Endodermal cell (in vitro differentiated cells): ENCODE results near the gene INPP5F. TPM values are rescaled to one million over a fixed set of nuclear protein-coding genes. Genes with fewer than 3 reads are reported as not detected.
A peak's percentile ranks its signal among the peaks of the same experiment; 100 is the strongest.

Experiments
- DNase-seq: peaks from one replicate; pipeline ENCODE4 v3.0.0-alpha.2; 2017
- H3K27ac ChIP-seq: 2 replicates; pipeline ENCODE4 v1.5.1; 2013; ENCODE audit warnings: mild to moderate bottlenecking, low read depth, low read length, moderate library complexity
- H3K27me3 ChIP-seq: 2 replicates; pipeline ENCODE4 v1.6.1; 2013; ENCODE audit warnings: mild to moderate bottlenecking, low read length, moderate library complexity; ENCODE audit not compliant: insufficient read depth, control insufficient read depth, poor library complexity, severe bottlenecking
- H3K36me3 ChIP-seq: 2 replicates; pipeline ENCODE4 v1.7.0; 2013; ENCODE audit warnings: mild to moderate bottlenecking, low read length, moderate library complexity; ENCODE audit not compliant: control insufficient read depth, insufficient read depth
- H3K4me1 ChIP-seq: one replicate; pipeline ENCODE4 v1.7.0; 2013; ENCODE audit warnings: low read length; ENCODE audit not compliant: control insufficient read depth, insufficient read depth
- H3K4me3 ChIP-seq: 2 replicates; pipeline ENCODE4 v1.5.1; 2013; ENCODE audit warnings: mild to moderate bottlenecking, low read length, moderate library complexity
- H3K9ac ChIP-seq: 2 replicates; pipeline ENCODE4 v1.6.1; 2013; ENCODE audit warnings: mild to moderate bottlenecking, low read length, moderate library complexity; ENCODE audit not compliant: poor library complexity, severe bottlenecking; ENCODE audit errors: extremely low read depth
- H3K9me3 ChIP-seq: 2 replicates; pipeline ENCODE4 v1.6.1; 2013; ENCODE audit warnings: mild to moderate bottlenecking, low read length, moderate library complexity; ENCODE audit not compliant: control insufficient read depth
- H3K27ac Mint-ChIP-seq: 2 replicates; pipeline ENCODE4 v1.8.0; 2020; ENCODE audit warnings: mixed read lengths
- H3K27me3 Mint-ChIP-seq: 2 replicates; pipeline ENCODE4 v1.8.0; 2021; ENCODE audit warnings: mild to moderate bottlenecking, mixed read lengths; ENCODE audit not compliant: insufficient read depth
- H3K36me3 Mint-ChIP-seq: 2 replicates; pipeline ENCODE4 v1.8.0; 2020; ENCODE audit warnings: low read depth, mixed read lengths
- H3K4me1 Mint-ChIP-seq: 2 replicates; pipeline ENCODE4 v1.8.0; 2020; ENCODE audit warnings: mixed read lengths
- H3K4me3 Mint-ChIP-seq: 2 replicates; pipeline ENCODE4 v1.8.0; 2020; ENCODE audit warnings: mild to moderate bottlenecking, moderate library complexity, mixed read lengths
- H3K9me3 Mint-ChIP-seq: 2 replicates; pipeline ENCODE4 v1.8.0; 2020; ENCODE audit warnings: mild to moderate bottlenecking, mixed read lengths
- WGBS, 2 experiments: methylation state at CpG; one replicate each; pipeline versions ENCODE4 v1.1.5 to v1.1.7; 2013; ENCODE audit warnings: missing lambda C conversion rate in 2 of 2, mixed read lengths in 1 of 2; ENCODE audit not compliant: insufficient coverage in 1 of 2, insufficient read length in 1 of 2; 5-methylcytosine and 5-hydroxymethylcytosine counted together
- total RNA-seq, 2 donors: library from RNA; stranded (reverse); fragmentation: NEBNext Ultra II Directional in 1 of 2; extraction: Animal tissue kit (Norgen Biotek cat#: 25700) in 1 of 2; gene quantifications; 2 replicates in 1 of 2; 3 replicates in 1 of 2; pipeline ENCODE4 v1.2.1, GENCODE V29; 2021
- TF ChIP-seq, protein P1 (sequence below): fragments of 200-600 bp; sonication (generic); conservative IDR thresholded peaks from 2 replicates; pipeline ENCODE4 v1.5.0; 2021; ENCODE audit warnings: antibody characterized with exemption, mild to moderate bottlenecking

Gene INPP5F
- total RNA-seq, 2 donors from 2014 or later = 74.4 to 75.6 TPM

- peaks cover 19% of the 10 kb centered on the region for H3K36me3 Mint-ChIP-seq
- Histone ChIP-seq H3K9me3 (no peaks in the 10 kb centered on the region), H3K27me3 (no peaks in the 10 kb centered on the region), H3K36me3 (peaks cover 11% of the 10 kb centered on the region), H3K9ac (no peak overlapping the region), H3K4me1 (no peaks in the 10 kb centered on the region), H3K27ac (no peak overlapping the region), H3K4me3 (no peak overlapping the region)
- 92 to 93% methylated on average over 7 of the region's 7 CpGs for WGBS, 2 experiments
- DNase-seq = no peak
- no peaks in the 10 kb centered on the region for H3K27me3 Mint-ChIP-seq
- TF ChIP-seq, protein P1, sequence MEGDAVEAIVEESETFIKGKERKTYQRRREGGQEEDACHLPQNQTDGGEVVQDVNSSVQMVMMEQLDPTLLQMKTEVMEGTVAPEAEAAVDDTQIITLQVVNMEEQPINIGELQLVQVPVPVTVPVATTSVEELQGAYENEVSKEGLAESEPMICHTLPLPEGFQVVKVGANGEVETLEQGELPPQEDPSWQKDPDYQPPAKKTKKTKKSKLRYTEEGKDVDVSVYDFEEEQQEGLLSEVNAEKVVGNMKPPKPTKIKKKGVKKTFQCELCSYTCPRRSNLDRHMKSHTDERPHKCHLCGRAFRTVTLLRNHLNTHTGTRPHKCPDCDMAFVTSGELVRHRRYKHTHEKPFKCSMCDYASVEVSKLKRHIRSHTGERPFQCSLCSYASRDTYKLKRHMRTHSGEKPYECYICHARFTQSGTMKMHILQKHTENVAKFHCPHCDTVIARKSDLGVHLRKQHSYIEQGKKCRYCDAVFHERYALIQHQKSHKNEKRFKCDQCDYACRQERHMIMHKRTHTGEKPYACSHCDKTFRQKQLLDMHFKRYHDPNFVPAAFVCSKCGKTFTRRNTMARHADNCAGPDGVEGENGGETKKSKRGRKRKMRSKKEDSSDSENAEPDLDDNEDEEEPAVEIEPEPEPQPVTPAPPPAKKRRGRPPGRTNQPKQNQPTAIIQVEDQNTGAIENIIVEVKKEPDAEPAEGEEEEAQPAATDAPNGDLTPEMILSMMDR = no peak
- H3K4me1 Mint-ChIP-seq = peaks cover 6% of the 10 kb centered on the region
- H3K27ac Mint-ChIP-seq = no peak overlapping the region
- H3K4me3 Mint-ChIP-seq = no peak overlapping the region
- peaks cover 2% of the 10 kb centered on the region for H3K9me3 Mint-ChIP-seq
Measured at GRCh38 chr10:119815671-119816070, 89.8 kb downstream of the INPP5F start.

GRCh38 chr10:119817991-119818888, 92.4 kb downstream of the INPP5F start:
- peak overlapping the region; percentile 81 for H3K4me3 Mint-ChIP-seq
- Histone ChIP-seq H3K4me1 (no peaks in the 10 kb centered on the region), H3K27me3 (no peaks in the 10 kb centered on the region), H3K4me3 (peak overlapping the region; percentile 91), H3K9ac (peak overlapping the region; percentile 88), H3K27ac (peak overlapping the region; percentile 89), H3K9me3 (no peaks in the 10 kb centered on the region), H3K36me3 (peaks cover 19% of the 10 kb centered on the region)
- peak overlapping the region; percentile 98 for H3K27ac Mint-ChIP-seq
- peaks cover 10% of the 10 kb centered on the region for H3K4me1 Mint-ChIP-seq
- H3K9me3 Mint-ChIP-seq = peaks cover 2% of the 10 kb centered on the region
- no peaks in the 10 kb centered on the region for H3K27me3 Mint-ChIP-seq
- TF ChIP-seq, protein P1 = peak; percentile 77
- DNase-seq = peak; percentile 100
- WGBS, 2 experiments = 51 to 63% methylated on average over 57 to 84 of the region's 84 CpGs
- peaks cover 26% of the 10 kb centered on the region for H3K36me3 Mint-ChIP-seq

DNA sequence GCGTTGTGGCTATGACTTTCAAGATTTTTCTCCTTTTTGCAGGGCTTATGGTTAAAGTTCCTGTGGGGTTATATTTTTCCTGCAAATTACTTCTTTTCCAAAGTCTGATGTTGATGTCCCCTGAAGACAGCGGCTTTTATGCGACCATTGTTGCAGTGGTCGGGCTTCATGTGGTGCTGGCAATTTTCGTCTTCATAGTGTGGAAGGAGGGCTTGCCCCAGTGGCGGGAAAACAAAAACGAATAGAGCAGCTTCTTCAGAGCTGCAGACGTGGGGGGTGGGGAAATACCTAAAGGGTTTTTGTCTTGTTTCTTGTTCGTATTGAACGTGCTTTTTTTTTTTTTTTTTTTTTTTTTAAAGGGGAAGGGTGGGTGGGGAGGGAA, 93.0 kb downstream of the INPP5F start:
- H3K9me3 ChIP-seq = no peaks in the 10 kb centered on the region
- peak overlapping the region; percentile 89 for H3K27ac ChIP-seq
- Mint-ChIP-seq H3K4me1 (peaks cover 10% of the 10 kb centered on the region), H3K27ac (peak overlapping the region; percentile 98), H3K9me3 (peaks cover 2% of the 10 kb centered on the region), H3K27me3 (no peaks in the 10 kb centered on the region), H3K4me3 (peak overlapping the region; percentile 81), H3K36me3 (peaks cover 28% of the 10 kb centered on the region)
- TF ChIP-seq, protein P1 = no peak
- WGBS, 2 experiments = 36% methylated on average over 10 of the region's 10 CpGs; no CpG with 5 or more reads in 1 of the 2 experiments
- no peaks in the 10 kb centered on the region for H3K4me1 ChIP-seq
- H3K36me3 ChIP-seq = peaks cover 24% of the 10 kb centered on the region
- H3K27me3 ChIP-seq = no peaks in the 10 kb centered on the region
- DNase-seq = no peak
- H3K4me3 ChIP-seq = peak overlapping the region; percentile 91
- peak overlapping the region; percentile 88 for H3K9ac ChIP-seq
